OCI-LY7 (cell line): ENCODE measurements around the gene SETDB1. TPM values are rescaled to one million over a fixed set of nuclear protein-coding genes. Genes with fewer than 3 reads are reported as not detected.

Source experiments
- BruUV-seq: library from RNA; stranded (reverse); fragments of 400-500 nt; replicated peaks from 2 replicates; lab custom pipeline; 2021; lab: Mats Ljungman, UMichigan
- CTCF ChIA-PET: fragments of 300-600 bp; sonication (Branson Sonifier 250); formaldehyde crosslinking; loops from one replicate; lab custom pipeline; 2022; ENCODE audit warnings: antibody characterized with exemption; ENCODE audit not compliant: unreplicated experiment; lab: Charles Lee
- POLR2A ChIA-PET: fragments of 300-600 bp; sonication (Branson Sonifier 250); formaldehyde crosslinking; loops from one replicate; lab custom pipeline; 2022; ENCODE audit warnings: antibody characterized with exemption; lab: Charles Lee
- DNase-seq: peaks from one replicate; pipeline ENCODE4 v3.0.0-alpha.2; 2015; ENCODE audit warnings: low spot score
- H2AFZ ChIP-seq: fragments of 200-600 bp; sonication (generic), shearing (Covaris generic); 2 replicates; pipeline ENCODE4 v1.6.1; 2014; ENCODE audit warnings: mild to moderate bottlenecking, antibody characterized with exemption, low read length, moderate library complexity
- H3K27ac ChIP-seq: fragments of 200-600 bp; sonication (generic); 2 replicates; pipeline ENCODE4 v1.5.1; 2014; ENCODE audit warnings: mixed run types, low read depth, mild to moderate bottlenecking, moderate library complexity, low read length, inconsistent platforms; ENCODE audit not compliant: poor library complexity, severe bottlenecking
- H3K36me3 ChIP-seq: fragments of 200-600 bp; sonication (generic); 2 replicates; pipeline ENCODE4 v1.6.1; 2014; ENCODE audit warnings: mild to moderate bottlenecking, antibody characterized with exemption, low read length, moderate library complexity, mixed read lengths; ENCODE audit not compliant: insufficient read depth
- H3K4me1 ChIP-seq: fragments of 200-600 bp; sonication (generic); 2 replicates; pipeline ENCODE4 v1.5.1; 2014; ENCODE audit warnings: mild to moderate bottlenecking, low read length; ENCODE audit not compliant: insufficient read depth, poor library complexity, severe bottlenecking
- H3K4me2 ChIP-seq: fragments of 200-600 bp; sonication (generic); 2 replicates; pipeline ENCODE4 v1.6.1; 2014; ENCODE audit warnings: mild to moderate bottlenecking, low read length
- H3K4me3 ChIP-seq: fragments of 200-600 bp; sonication (generic); 2 replicates; pipeline ENCODE4 v1.5.1; 2014; ENCODE audit warnings: mild to moderate bottlenecking, low read depth, low read length; ENCODE audit not compliant: poor library complexity, severe bottlenecking
- H3K79me2 ChIP-seq: fragments of 200-600 bp; sonication (generic); 2 replicates; pipeline ENCODE4 v1.6.1; 2016; ENCODE audit warnings: low read depth, mild to moderate bottlenecking, low read length, moderate library complexity, mixed read lengths; ENCODE audit not compliant: insufficient read depth
- H3K9me2 ChIP-seq: fragments of 200-600 bp; sonication (generic); 2 replicates; pipeline ENCODE4 v1.6.1; 2016; ENCODE audit warnings: mild to moderate bottlenecking, low read length, mixed read lengths; ENCODE audit not compliant: insufficient read depth
- H3K9me3 ChIP-seq: fragments of 200-600 bp; sonication (generic); 2 replicates; pipeline ENCODE4 v1.6.1; 2014; ENCODE audit warnings: mild to moderate bottlenecking, mixed run types, low read length, mixed read lengths
- H4K20me1 ChIP-seq: fragments of 200-600 bp; sonication (generic); 2 replicates; pipeline ENCODE4 v1.6.1; 2014; ENCODE audit warnings: mild to moderate bottlenecking, antibody characterized with exemption, low read length, moderate library complexity, mixed read lengths; ENCODE audit not compliant: insufficient read depth
- EZH2phosphoT487 ChIP-seq: fragments of 200-600 bp; sonication (generic); IDR thresholded peaks from 2 replicates; pipeline ENCODE4 v1.6.1; 2018; ENCODE audit warnings: low read depth, borderline replicate concordance, mild to moderate bottlenecking, mixed run types, antibody characterized with exemption, low read length, moderate library complexity, mixed read lengths
- intact Hi-C: fragments of 100-400 bp; cut with micrococcal nuclease; formaldehyde crosslinking; loops from one replicate; pipeline ENCODE4 v1.10.0; 2022; ENCODE audit not compliant: unreplicated experiment
- total RNA-seq, 2 experiments: library from RNA; depleted of rRNA in 1 of 2; stranded (reverse); fragments of >200 nt in 1 of 2; shearing (Covaris generic) in 1 of 2; gene quantifications; 2 replicates each; pipeline ENCODE4 v1.2.3, GENCODE V29; 2014 to 2022
- TF ChIP-seq, protein P1 (sequence below): fragments of 200-600 bp; sonication (generic); conservative IDR thresholded peaks from 2 replicates; pipeline ENCODE4 v1.5.1; 2014; ENCODE audit warnings: mild to moderate bottlenecking, antibody characterized with exemption, low read length, moderate library complexity, mixed read lengths

The SETDB1 gene
- total RNA-seq, 2 experiments from 2014 or later = 66.8 to 81.1 TPM

DNA sequence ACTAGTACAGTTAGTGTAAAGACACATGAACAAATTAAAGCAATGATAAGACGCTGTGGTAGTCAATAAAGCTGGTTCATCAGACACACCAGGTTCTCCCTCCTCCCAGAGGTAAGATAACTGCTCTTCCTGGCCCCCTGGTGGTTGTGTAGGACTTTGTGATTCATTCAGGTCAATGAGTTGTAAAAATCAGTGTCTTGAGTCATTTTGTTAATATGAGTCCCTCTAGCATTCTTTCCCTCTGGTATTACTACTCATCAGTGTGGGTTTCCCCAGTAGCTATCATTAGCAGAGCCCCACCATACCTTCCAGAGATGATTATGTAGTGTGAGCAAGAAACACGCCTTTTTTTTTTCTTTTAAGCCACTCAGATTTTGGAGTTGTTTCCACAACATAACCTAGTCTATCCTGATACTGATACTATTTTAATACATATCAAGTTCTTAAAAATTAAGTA, 3.6 kb upstream of the SETDB1 start:
- CTCF ChIA-PET = interaction anchor here (0.6 to 1.9 kb wide), 3 partner anchors 32 to 478 kb away, joined by 3 to 5 read pairs (median 3); no protein-coding TSS in a partner anchor
- no peaks in the 10 kb centered on the region for H4K20me1 ChIP-seq

DNA sequence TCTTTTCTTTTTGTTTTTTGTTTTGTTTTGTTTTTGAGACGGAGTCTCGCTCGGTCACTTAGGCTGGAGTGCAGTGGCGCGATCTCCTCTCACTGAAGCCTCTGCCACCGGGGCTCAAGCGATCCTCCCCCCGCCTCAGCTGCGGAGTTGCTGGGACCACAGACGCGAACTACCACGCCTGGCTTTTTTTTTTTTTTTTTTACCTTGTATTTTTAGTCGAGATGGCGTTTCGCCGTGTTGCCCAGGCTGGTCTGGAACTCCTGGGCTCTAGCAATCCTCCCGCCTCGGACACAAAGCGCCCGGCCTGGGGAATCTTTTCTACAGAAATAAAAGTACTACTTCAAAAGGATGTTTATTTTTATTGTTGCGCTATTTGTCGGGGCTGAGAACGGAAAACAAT, 1.1 kb upstream of the SETDB1 start:
- H3K79me2 ChIP-seq = peaks cover 20% of the 10 kb centered on the region; the same call in 1 of the 2 replicates
- POLR2A ChIA-PET = interaction anchor here (1.3 kb wide), 1 partner anchor 156 kb away, joined by 3 read pairs; no protein-coding TSS in a partner anchor
- H3K9me2 ChIP-seq = no peaks in the 10 kb centered on the region
- intact Hi-C loops = loop anchor here (10.0 kb wide), 1 partner anchor 300 kb away; the partner anchor contains the start of gene ENSA
- H3K9me3 ChIP-seq = peaks cover 7% of the 10 kb centered on the region; the same call in 1 of the 2 replicates
- CTCF ChIA-PET = no interaction called here
- no peak for TF ChIP-seq EZH2phosphoT487
- TF ChIP-seq, protein P1, sequence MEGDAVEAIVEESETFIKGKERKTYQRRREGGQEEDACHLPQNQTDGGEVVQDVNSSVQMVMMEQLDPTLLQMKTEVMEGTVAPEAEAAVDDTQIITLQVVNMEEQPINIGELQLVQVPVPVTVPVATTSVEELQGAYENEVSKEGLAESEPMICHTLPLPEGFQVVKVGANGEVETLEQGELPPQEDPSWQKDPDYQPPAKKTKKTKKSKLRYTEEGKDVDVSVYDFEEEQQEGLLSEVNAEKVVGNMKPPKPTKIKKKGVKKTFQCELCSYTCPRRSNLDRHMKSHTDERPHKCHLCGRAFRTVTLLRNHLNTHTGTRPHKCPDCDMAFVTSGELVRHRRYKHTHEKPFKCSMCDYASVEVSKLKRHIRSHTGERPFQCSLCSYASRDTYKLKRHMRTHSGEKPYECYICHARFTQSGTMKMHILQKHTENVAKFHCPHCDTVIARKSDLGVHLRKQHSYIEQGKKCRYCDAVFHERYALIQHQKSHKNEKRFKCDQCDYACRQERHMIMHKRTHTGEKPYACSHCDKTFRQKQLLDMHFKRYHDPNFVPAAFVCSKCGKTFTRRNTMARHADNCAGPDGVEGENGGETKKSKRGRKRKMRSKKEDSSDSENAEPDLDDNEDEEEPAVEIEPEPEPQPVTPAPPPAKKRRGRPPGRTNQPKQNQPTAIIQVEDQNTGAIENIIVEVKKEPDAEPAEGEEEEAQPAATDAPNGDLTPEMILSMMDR = no peak
- H3K4me1 ChIP-seq = peaks cover 37% of the 10 kb centered on the region
- DNase-seq = no peak
- H3K27ac ChIP-seq = no peak overlapping the region
- H3K4me2 ChIP-seq = peak overlapping the region; percentile 63; the same call in 1 of the 2 replicates
- peaks cover 28% of the 10 kb centered on the region for H3K36me3 ChIP-seq
- no TSS peak for BruUV-seq
- 0 out of 2 replicates have a peak overlapping the region, but pooled peaks have one; percentile 92 for H2AFZ ChIP-seq
- no peak overlapping the region for H3K4me3 ChIP-seq
- no peaks in the 10 kb centered on the region for H4K20me1 ChIP-seq

More for the DNA sequence above, 3.6 kb upstream of the SETDB1 start:
- intact Hi-C loops = loop anchor here (1.0 to 10.0 kb wide), 2 partner anchors 157 to 298 kb away; partner anchors contain the start of genes CTSS and ENSA
- no TSS peak for BruUV-seq
- H3K4me1 ChIP-seq = peaks cover 34% of the 10 kb centered on the region
- H3K4me3 ChIP-seq = no peak overlapping the region
- DNase-seq = peak; percentile 87
- peak overlapping the region; percentile 92; the same call in 1 of the 2 replicates for H2AFZ ChIP-seq
- H3K79me2 ChIP-seq = peaks cover 10% of the 10 kb centered on the region; the same call in 1 of the 2 replicates
- no peaks in the 10 kb centered on the region for H3K9me3 ChIP-seq
- peak overlapping the region; percentile 28; the same call in 1 of the 2 replicates for H3K4me2 ChIP-seq
- no peak for TF ChIP-seq EZH2phosphoT487
- TF ChIP-seq, protein P1 = peak; percentile 94
- no peak overlapping the region for H3K27ac ChIP-seq
- peaks cover 3% of the 10 kb centered on the region for H3K36me3 ChIP-seq
- POLR2A ChIA-PET = interaction anchor here (1.0 to 1.3 kb wide), 4 partner anchors 13 to 362 kb away, joined by 3 to 5 read pairs (median 3); no protein-coding TSS in a partner anchor
- H3K9me2 ChIP-seq = no peaks in the 10 kb centered on the region
